Upper lobe of left lung (tissue), 6 donors: ENCODE measurements around the gene KMT2C. TPM values are rescaled to one million over a fixed set of nuclear protein-coding genes. Genes with fewer than 3 reads are reported as not detected.
A peak's percentile ranks its signal among the peaks of the same experiment; 100 is the strongest.

Source experiments
- ATAC-seq, 2 donors: fragments of 200-7000 bp; cut with Tn5 transposase; one replicate each; pipeline ENCODE4 v1.9.1; 2022; ENCODE audit warnings: mild to moderate bottlenecking in 2 of 2, moderate library complexity in 2 of 2; ENCODE audit not compliant: low FRiP score in 2 of 2
- DNase-seq, 2 donors: peaks; one replicate each; pipeline ENCODE4 v3.0.0-alpha.2; 2019 to 2020
- H3K27ac ChIP-seq, 4 donors: fragments of 200-600 bp; sonication (generic); one replicate each; pipeline ENCODE4 v1.5.1; 2016 to 2019
- H3K27me3 ChIP-seq, 4 donors: fragments of 200-600 bp; sonication (generic); one replicate each; pipeline ENCODE4 v1.5.1; 2017 to 2019
- H3K36me3 ChIP-seq, 4 donors: fragments of 200-600 bp; sonication (generic); one replicate each; pipeline ENCODE4 v1.5.1; 2016 to 2019
- H3K4me1 ChIP-seq, 4 donors: fragments of 200-600 bp; sonication (generic); one replicate each; pipeline ENCODE4 v1.5.1; 2018 to 2019
- H3K4me3 ChIP-seq, 4 donors: fragments of 200-600 bp; sonication (generic); one replicate each; pipeline ENCODE4 v1.5.1; 2017 to 2019; ENCODE audit warnings: mild to moderate bottlenecking in 2 of 4, moderate library complexity in 1 of 4
- H3K9me3 ChIP-seq, 4 donors: fragments of 200-600 bp; sonication (generic); one replicate each; pipeline ENCODE4 v1.5.1; 2018 to 2019
- CTCF ChIP-seq, 6 experiments: fragments of 450-650 bp in 4 of 6; fragments of 200-600 bp in 2 of 6; sonication (generic) in 2 of 6; IDR thresholded peaks; one replicate each; pipeline ENCODE4 v1.5.1; 2016 to 2019; ENCODE audit warnings: antibody characterized with exemption in 6 of 6
- EP300 ChIP-seq, 4 donors: sonication (generic); formaldehyde crosslinking; IDR thresholded peaks; one replicate each; pipeline ENCODE4 v1.5.1; 2017; ENCODE audit warnings: antibody characterized with exemption in 4 of 4, control low read depth in 2 of 4
- POLR2A ChIP-seq, 4 donors: fragments of 450-650 bp; IDR thresholded peaks; one replicate each; pipeline ENCODE4 v1.5.1; 2016 to 2017; ENCODE audit warnings: antibody characterized with exemption in 4 of 4, mild to moderate bottlenecking in 2 of 4
- POLR2AphosphoS5 ChIP-seq, 2 donors: sonication (generic); formaldehyde crosslinking; IDR thresholded peaks; one replicate each; pipeline ENCODE4 v1.5.1; 2017; ENCODE audit warnings: antibody characterized with exemption in 2 of 2
- WGBS, 2 donors: methylation state at CpG; one replicate each; pipeline ENCODE4 v1.1.5; 2017 to 2018; 5-methylcytosine and 5-hydroxymethylcytosine counted together
- total RNA-seq, 6 donors: library from RNA; depleted of rRNA in 4 of 6; stranded (reverse); fragments of >200 nt in 4 of 6; gene quantifications; one replicate each; pipeline versions ENCODE4 v1.1.0 to v1.2.1, GENCODE V29; 2016 to 2021
- donor health status: DM: no; HTN: no; CAD: no; lungs with moderate emphysema.
- donor health status: DM: no; HTN: yes; CAD: no; lungs with severe emphysema.

Gene KMT2C
- total RNA-seq, 6 donors from 2014 or later: 60.5 to 108 (median 85.0) TPM

GRCh38 chr7:152202056-152202455 is 233.7 kb downstream of the KMT2C start:
- 83 to 87% methylated on average over 3 of the region's 3 CpGs for WGBS, 2 donors
- ATAC-seq: peak in 1 of 2 donors; percentile 73
- H3K27ac ChIP-seq: no peak overlapping the region

GRCh38 chr7:152200395-152200794 is 235.4 kb downstream of the KMT2C start:
- ATAC-seq (no peak), DNase-seq (no peak)
- TF ChIP-seq CTCF (IDR thresholded peaks at IDR 0.05) (no peak), POLR2A (IDR thresholded peaks at IDR 0.05) (no peak), EP300 (IDR thresholded peaks at IDR 0.05) (no peak), POLR2AphosphoS5 (IDR thresholded peaks at IDR 0.05) (no peak)
- Histone ChIP-seq H3K27me3 (no peaks in the 10 kb centered on the region), H3K27ac (no peak overlapping the region), H3K4me3 (no peak overlapping the region), H3K4me1 (no peaks in the 10 kb centered on the region), H3K36me3 (peaks cover 6 to 70% (median 18%) of the 10 kb centered on the region in 4 donors), H3K9me3 (no peaks in the 10 kb centered on the region)
- WGBS, 2 donors: 94 to 96% methylated on average over 6 of the region's 6 CpGs

More at GRCh38 chr7:152202056-152202455, 233.7 kb downstream of the KMT2C start:
- TF ChIP-seq CTCF (IDR thresholded peaks at IDR 0.05): no peak
- no peak for TF ChIP-seq POLR2AphosphoS5 (IDR thresholded peaks at IDR 0.05)
- TF ChIP-seq POLR2A (IDR thresholded peaks at IDR 0.05): no peak
- TF ChIP-seq EP300 (IDR thresholded peaks at IDR 0.05): no peak
- H3K9me3 ChIP-seq: no peaks in the 10 kb centered on the region
- peaks cover 9 to 63% (median 16%) of the 10 kb centered on the region in 4 donors for H3K36me3 ChIP-seq
- no peak overlapping the region for H3K4me3 ChIP-seq
- no peak for DNase-seq
- H3K4me1 ChIP-seq: no peaks in the 10 kb centered on the region
- no peaks in the 10 kb centered on the region for H3K27me3 ChIP-seq

DNA sequence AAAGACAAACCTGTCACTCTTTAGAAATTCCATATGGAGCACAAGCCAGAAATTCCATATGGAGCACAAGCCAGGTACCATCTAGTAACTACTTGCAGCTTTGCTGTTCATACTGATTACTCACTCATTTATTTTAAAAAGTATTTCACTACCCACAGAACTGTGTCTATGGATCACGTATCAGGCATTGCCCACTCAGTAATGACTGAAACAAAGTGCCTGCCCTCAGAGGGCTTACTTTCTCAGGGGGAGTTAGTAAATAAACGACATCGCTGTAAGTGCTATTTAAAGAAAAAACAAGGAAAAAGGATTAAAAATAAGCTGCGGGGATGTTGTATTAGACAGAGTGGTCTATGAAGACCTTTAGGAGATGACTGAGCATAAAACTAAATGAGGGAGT is 239.4 kb downstream of the KMT2C start:
- 93 to 95% methylated on average over 4 of the region's 4 CpGs for WGBS, 2 donors
- no peak overlapping the region for H3K4me3 ChIP-seq
- H3K27me3 ChIP-seq: no peaks in the 10 kb centered on the region
- no peaks in the 10 kb centered on the region for H3K9me3 ChIP-seq
- no peak for DNase-seq
- no peak for ATAC-seq
- H3K36me3 ChIP-seq: peaks cover 11 to 76% (median 38%) of the 10 kb centered on the region in 4 donors
- TF ChIP-seq EP300 (IDR thresholded peaks at IDR 0.05): no peak
- no peak for TF ChIP-seq POLR2AphosphoS5 (IDR thresholded peaks at IDR 0.05)
- TF ChIP-seq CTCF (IDR thresholded peaks at IDR 0.05): no peak
- TF ChIP-seq POLR2A (IDR thresholded peaks at IDR 0.05): no peak
- H3K4me1 ChIP-seq: no peaks in the 10 kb centered on the region
- no peak overlapping the region for H3K27ac ChIP-seq

GRCh38 chr7:152193880-152194279 is 241.9 kb downstream of the KMT2C start:
- DNase-seq (no peak), ATAC-seq (no peak)
- peaks cover 10 to 85% (median 39%) of the 10 kb centered on the region in 4 donors for H3K36me3 ChIP-seq
- H3K9me3 ChIP-seq: no peaks in the 10 kb centered on the region
- no peaks in the 10 kb centered on the region for H3K4me1 ChIP-seq
- no peaks in the 10 kb centered on the region for H3K27me3 ChIP-seq
- no peak for TF ChIP-seq CTCF (IDR thresholded peaks at IDR 0.05)
- no peak for TF ChIP-seq POLR2AphosphoS5 (IDR thresholded peaks at IDR 0.05)
- TF ChIP-seq EP300 (IDR thresholded peaks at IDR 0.05): no peak
- TF ChIP-seq POLR2A (IDR thresholded peaks at IDR 0.05): no peak
- H3K4me3 ChIP-seq: no peak overlapping the region
- WGBS, 2 donors: 92 to 93% methylated on average over 4 of the region's 4 CpGs
- H3K27ac ChIP-seq: no peak overlapping the region

GRCh38 chr7:152189061-152189460 is 246.7 kb downstream of the KMT2C start:
- Histone ChIP-seq H3K27ac (no peak overlapping the region), H3K36me3 (peaks cover 5 to 83% (median 43%) of the 10 kb centered on the region in 4 donors), H3K4me3 (no peak overlapping the region), H3K9me3 (no peaks in the 10 kb centered on the region), H3K4me1 (no peaks in the 10 kb centered on the region), H3K27me3 (no peaks in the 10 kb centered on the region)
- ATAC-seq: no peak
- 45 to 72% methylated on average over 2 of the region's 2 CpGs for WGBS, 2 donors
- TF ChIP-seq POLR2A (IDR thresholded peaks at IDR 0.05) (no peak), POLR2AphosphoS5 (IDR thresholded peaks at IDR 0.05) (no peak), CTCF (IDR thresholded peaks at IDR 0.05) (no peak), EP300 (IDR thresholded peaks at IDR 0.05) (no peak)
- no peak for DNase-seq
